Gastroesophageal sphincter (tissue), 3 donors: ENCODE measurements around the gene SYNE1.

Source experiments
- CTCF ChIP-seq, 4 experiments: fragments of 200-600 bp in 2 of 4; fragments of 450-650 bp in 2 of 4; sonication (generic) in 1 of 4; IDR thresholded peaks; one replicate each; pipeline ENCODE4 v1.5.1; 2017 to 2019; ENCODE audit warnings: antibody characterized with exemption in 4 of 4, mild to moderate bottlenecking in 2 of 4, moderate library complexity in 2 of 4
- EP300 ChIP-seq: sonication (generic); formaldehyde crosslinking; IDR thresholded peaks from one replicate; pipeline ENCODE4 v1.6.1; 2017; ENCODE audit warnings: antibody characterized with exemption, mild to moderate bottlenecking
- POLR2A ChIP-seq, 2 donors: fragments of 450-650 bp; IDR thresholded peaks; one replicate each; pipeline ENCODE4 v1.6.1; 2017; ENCODE audit warnings: antibody characterized with exemption in 2 of 2, mild to moderate bottlenecking in 2 of 2, moderate library complexity in 1 of 2
- POLR2AphosphoS5 ChIP-seq: sonication (generic); formaldehyde crosslinking; IDR thresholded peaks from one replicate; pipeline ENCODE4 v1.6.1; 2017; ENCODE audit warnings: antibody characterized with exemption

- TF ChIP-seq CTCF (IDR thresholded peaks at IDR 0.05): no peak
- no peak for TF ChIP-seq EP300
- TF ChIP-seq POLR2AphosphoS5: no peak
- no peak for TF ChIP-seq POLR2A (IDR thresholded peaks at IDR 0.05)
These were observed 134.6 kb downstream of the SYNE1 start for GRCh38 chr6:152502421-152503188.
